Breast epithelium (tissue), 4 donors: ENCODE measurements around the gene FAM98C. TPM values are rescaled to one million over a fixed set of nuclear protein-coding genes. Genes with fewer than 3 reads are reported as not detected.
"Not testable (repeated sequence)": the region's sequence is repeated elsewhere in the genome, so short reads cannot be mapped to it uniquely, and the experiment has no call there.

Experiments
- DNase-seq, 2 donors: peaks; one replicate each; pipeline ENCODE4 v3.0.0-alpha.2; 2019; ENCODE audit warnings: low spot score in 2 of 2
- H3K27ac ChIP-seq, 2 donors: fragments of 200-600 bp; sonication (generic) in 1 of 2; one replicate each; pipeline ENCODE4 v1.5.1; 2016 to 2019; ENCODE audit warnings: mild to moderate bottlenecking in 1 of 2
- H3K27me3 ChIP-seq, 2 donors: fragments of 200-600 bp; sonication (generic) in 1 of 2; one replicate each; pipeline versions ENCODE4 v1.5.1 to v1.6.0; 2017 to 2019; ENCODE audit warnings: control low read depth in 1 of 2, mild to moderate bottlenecking in 1 of 2
- H3K36me3 ChIP-seq: fragments of 200-600 bp; one replicate; pipeline ENCODE4 v1.5.1; 2019
- H3K4me1 ChIP-seq, 2 donors: fragments of 200-600 bp; sonication (generic); one replicate each; pipeline ENCODE4 v1.5.1; 2016 to 2019; ENCODE audit warnings: control low read depth in 1 of 2
- H3K4me3 ChIP-seq, 3 donors: fragments of 200-600 bp; sonication (generic); 1 replicate in 2 of 3; 2 replicates in 1 of 3; pipeline ENCODE4 v1.5.1; 2016 to 2019; ENCODE audit warnings: mild to moderate bottlenecking in 3 of 3, moderate library complexity in 2 of 3
- H3K9me3 ChIP-seq, 2 donors: fragments of 200-600 bp; sonication (generic) in 1 of 2; one replicate each; pipeline ENCODE4 v1.5.1; 2016 to 2019; ENCODE audit warnings: control low read depth in 1 of 2
- CTCF ChIP-seq, 3 donors: fragments of 450-650 bp; IDR thresholded peaks; one replicate each; pipeline ENCODE4 v1.5.1; 2016 to 2017; ENCODE audit warnings: antibody characterized with exemption in 3 of 3, mild to moderate bottlenecking in 3 of 3, moderate library complexity in 3 of 3
- POLR2A ChIP-seq: fragments of 450-650 bp; IDR thresholded peaks from one replicate; pipeline ENCODE4 v1.6.1; 2016; ENCODE audit warnings: antibody characterized with exemption, mild to moderate bottlenecking, moderate library complexity
- POLR2AphosphoS5 ChIP-seq, 3 donors: sonication (generic); formaldehyde crosslinking; IDR thresholded peaks; one replicate each; pipeline ENCODE4 v1.6.1; 2017; ENCODE audit warnings: antibody characterized with exemption in 3 of 3
- intact Hi-C: fragments of 100-400 bp; cut with DNase I; formaldehyde crosslinking; loops from one replicate; pipeline ENCODE4 v1.15.1; 2023; ENCODE audit warnings: low total_unique reads
- total RNA-seq, 3 donors: library from RNA; depleted of rRNA; stranded (reverse); fragments of >200 nt; gene quantifications; one replicate each; pipeline ENCODE4 v1.1.0, GENCODE V29; 2016

Gene FAM98C
- total RNA-seq, 3 donors from 2014 or later = 21.1 to 32.6 (median 22.9) TPM

DNA sequence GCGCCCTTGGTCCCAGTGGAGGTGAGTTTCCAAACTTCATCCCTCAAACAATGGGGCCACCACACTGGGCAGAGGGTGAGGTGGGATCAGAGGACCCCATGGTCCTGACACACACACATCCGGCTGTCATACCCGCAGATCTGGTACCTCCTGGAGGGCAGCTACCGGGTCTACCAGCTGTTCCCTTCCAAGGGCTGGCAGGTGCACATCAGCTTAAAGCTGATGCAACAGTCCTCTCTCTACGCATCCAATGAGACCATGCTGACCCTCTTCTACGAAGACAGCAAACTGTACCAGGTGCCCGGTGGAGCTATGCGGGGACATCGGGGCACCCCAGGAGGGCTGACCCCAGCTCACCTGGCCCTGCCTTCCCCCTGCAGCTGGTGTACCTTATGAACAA lies 42.5 kb upstream of the FAM98C start:
- H3K4me1 ChIP-seq = no peaks in the 10 kb centered on the region
- TF ChIP-seq POLR2AphosphoS5 (IDR thresholded peaks at IDR 0.05) (no peak), POLR2A (no peak), CTCF (IDR thresholded peaks at IDR 0.05) (no peak)
- intact Hi-C loops = loop anchor here (5.0 kb wide), 1 partner anchor 1347 kb away; no protein-coding TSS in a partner anchor

GRCh38 chr19:38360839-38361631 lies 41.9 kb upstream of the FAM98C start:
- no peak for DNase-seq
- H3K4me1 ChIP-seq = no peaks in the 10 kb centered on the region
- intact Hi-C loops = loop anchor here (5.0 kb wide), 1 partner anchor 1346 kb away; no protein-coding TSS in a partner anchor
- no peak for TF ChIP-seq CTCF (IDR thresholded peaks at IDR 0.05)
- no peak for TF ChIP-seq POLR2AphosphoS5 (IDR thresholded peaks at IDR 0.05)
- H3K4me3 ChIP-seq = peak overlapping the region; percentile 53 to 90 (median 62)
- H3K9me3 ChIP-seq = no peaks in the 10 kb centered on the region
- peaks cover 0 to 38% of the 10 kb centered on the region in 2 donors for H3K27me3 ChIP-seq
- no peak overlapping the region for H3K27ac ChIP-seq
- no peaks in the 10 kb centered on the region for H3K36me3 ChIP-seq

More for the DNA sequence above, 42.5 kb upstream of the FAM98C start:
- Histone ChIP-seq H3K27me3 (peaks cover 0 to 44% of the 10 kb centered on the region in 2 donors), H3K4me3 (no peak overlapping the region), H3K9me3 (no peaks in the 10 kb centered on the region), H3K36me3 (no peaks in the 10 kb centered on the region), H3K27ac (no peak overlapping the region)
- no peak for DNase-seq

GRCh38 chr19:38361633-38362075 lies 41.2 kb upstream of the FAM98C start:
- H3K4me3 ChIP-seq = peak overlapping the region; percentile 53 to 90 (median 62)
- H3K27ac ChIP-seq = peak overlapping the region; percentile 65 to 76
- no peaks in the 10 kb centered on the region for H3K36me3 ChIP-seq
- H3K4me1 ChIP-seq = no peaks in the 10 kb centered on the region
- peaks cover 0 to 32% of the 10 kb centered on the region in 2 donors for H3K27me3 ChIP-seq
- TF ChIP-seq CTCF (IDR thresholded peaks at IDR 0.05) (peak in 1 of 3 donors; percentile 55), POLR2A (no peak), POLR2AphosphoS5 (IDR thresholded peaks at IDR 0.05) (no peak)
- peak; percentile 75 to 83 for DNase-seq
- H3K9me3 ChIP-seq = no peaks in the 10 kb centered on the region
- intact Hi-C loops = loop anchor here (5.0 kb wide), 1 partner anchor 1346 kb away; no protein-coding TSS in a partner anchor

DNA sequence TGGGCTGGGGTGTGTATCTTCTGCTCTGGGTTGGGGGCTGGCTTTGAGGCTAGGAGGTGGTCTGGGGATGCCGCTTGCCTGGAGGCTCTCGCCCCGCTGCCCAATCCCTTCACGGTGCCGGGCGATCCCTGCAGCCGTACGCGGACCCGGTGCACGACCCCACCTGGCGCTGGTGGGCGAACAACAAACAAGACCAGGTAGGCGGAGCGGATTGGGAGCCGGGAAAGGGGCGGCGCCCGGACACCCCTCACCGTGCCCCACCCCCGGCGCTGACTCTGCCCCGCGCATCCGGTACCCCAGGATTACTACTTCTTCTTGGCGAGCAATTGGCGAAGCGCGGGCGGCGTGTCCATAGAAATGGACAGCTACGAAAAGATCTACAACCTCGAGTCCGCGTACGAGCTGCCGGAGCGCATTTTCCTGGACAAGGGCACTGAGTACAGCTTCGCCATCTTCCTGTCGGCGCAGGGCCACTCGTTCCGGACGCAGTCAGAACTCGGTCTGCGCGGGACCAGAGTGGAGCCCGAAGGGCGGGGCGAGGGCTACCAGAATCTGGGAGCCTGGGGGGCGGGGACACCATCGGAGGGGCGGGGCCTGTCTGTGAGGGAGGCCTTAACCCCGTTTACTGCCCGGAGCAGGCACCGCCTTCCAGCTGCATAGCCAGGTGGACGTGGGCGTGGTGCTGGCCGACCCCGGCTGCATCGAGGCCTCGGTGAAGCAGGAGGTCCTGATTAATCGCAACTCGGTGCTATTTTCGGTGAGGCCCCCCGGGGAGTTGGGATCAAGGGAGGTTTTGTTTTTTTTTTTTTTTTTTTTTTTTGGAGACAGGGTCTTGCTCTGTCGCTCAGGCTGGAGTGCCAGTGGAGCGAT lies 40.6 kb upstream of the FAM98C start:
- intact Hi-C loops = loop anchor here (5.0 kb wide), 1 partner anchor 1345 kb away; no protein-coding TSS in a partner anchor
- Histone ChIP-seq H3K9me3 (no peaks in the 10 kb centered on the region), H3K4me3 (peak overlapping the region; percentile 53 to 90 (median 62)), H3K4me1 (no peaks in the 10 kb centered on the region), H3K36me3 (no peaks in the 10 kb centered on the region), H3K27me3 (peaks cover 0 to 28% of the 10 kb centered on the region in 2 donors), H3K27ac (peak overlapping the region; percentile 65 to 76)
- peak; percentile 81 to 93 for DNase-seq
- TF ChIP-seq CTCF (IDR thresholded peaks at IDR 0.05) (peak in 1 of 3 donors; percentile 9), POLR2A (peak; percentile 25), POLR2AphosphoS5 (IDR thresholded peaks at IDR 0.05) (peak in 1 of 3 donors; percentile 23)

DNA sequence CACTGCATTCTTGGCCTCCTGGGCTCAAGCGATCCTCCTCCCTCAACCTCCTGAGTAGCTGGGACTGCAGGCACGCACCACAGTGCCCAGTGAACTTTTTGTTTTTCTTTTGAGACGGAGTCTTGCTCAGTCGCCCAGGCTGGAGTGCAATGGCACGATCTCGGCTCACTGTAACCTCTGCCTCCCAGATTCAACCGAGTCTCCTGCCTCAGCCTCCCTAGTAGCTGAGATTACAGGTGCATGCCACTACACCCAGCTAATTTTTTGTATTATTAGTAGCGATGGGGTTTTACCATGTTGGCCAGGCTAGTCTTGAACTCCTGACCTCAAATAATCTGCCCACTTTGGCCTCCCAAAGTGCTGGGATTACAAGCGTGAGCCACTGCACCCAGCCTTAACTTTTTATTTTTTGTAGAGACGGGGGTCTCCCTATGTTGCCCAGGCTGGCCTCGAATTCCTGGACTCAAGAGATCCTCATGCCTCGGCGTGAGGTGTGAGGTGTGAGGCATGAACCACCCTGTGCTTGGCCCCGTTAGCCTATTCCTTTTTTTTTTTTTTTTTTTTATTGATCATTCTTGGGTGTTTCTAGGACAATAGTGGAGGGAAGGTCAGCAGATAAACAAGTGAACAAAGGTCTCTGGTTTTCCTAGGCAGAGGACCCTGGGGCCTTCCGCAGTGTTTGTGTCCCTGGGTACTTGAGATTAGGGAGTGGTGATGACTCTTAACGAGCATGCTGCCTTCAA lies 39.8 kb upstream of the FAM98C start:
- intact Hi-C loops = loop anchor here (5.0 kb wide), 1 partner anchor 1344 kb away; no protein-coding TSS in a partner anchor
- H3K27me3 ChIP-seq = peaks cover 0 to 27% of the 10 kb centered on the region in 2 donors
- H3K4me1 ChIP-seq, H3K36me3 ChIP-seq, H3K9me3 ChIP-seq, DNase-seq: not testable (repeated sequence)
- peak overlapping the region in 1 of 2 donors; percentile 65 for H3K27ac ChIP-seq
- peak overlapping the region in 2 of 3 donors; percentile 62 to 90 for H3K4me3 ChIP-seq
